ENCODE measurements around the gene KCNJ5.

The KCNJ5 gene

GRCh38 chr11:128881221-128881620, 9.9 kb upstream of the KCNJ5 start:
- Histone ChIP-seq H3K27me3 (replicated peaks; ENCODE audit: control insufficient read depth, insufficient read depth, low read length) (peaks cover 2% of the 10 kb centered on the region), H3K4me3 (replicated peaks; ENCODE audit: low read depth, low read length) (no peak overlapping the region), H3K36me3 (ENCODE audit: control insufficient read depth, insufficient read depth, low read length) (no peaks in the 10 kb centered on the region)
- DNase-seq (ENCODE audit: extremely low read depth, insufficient read length): no peak
- no peak for TF ChIP-seq CTCF (IDR thresholded peaks at IDR 0.05; ENCODE audit: insufficient read depth, low read length, poor library complexity, severe bottlenecking)

GRCh38 chr11:128882451-128882850, 8.7 kb upstream of the KCNJ5 start:
- no peak for DNase-seq (ENCODE audit: extremely low read depth, insufficient read length)
- H3K36me3 ChIP-seq (ENCODE audit: control insufficient read depth, insufficient read depth, low read length): no peaks in the 10 kb centered on the region
- no peak for TF ChIP-seq CTCF (IDR thresholded peaks at IDR 0.05; ENCODE audit: insufficient read depth, low read length, poor library complexity, severe bottlenecking)
- no peak overlapping the region for H3K4me3 ChIP-seq (replicated peaks; ENCODE audit: low read depth, low read length)
- H3K27me3 ChIP-seq (replicated peaks; ENCODE audit: control insufficient read depth, insufficient read depth, low read length): peaks cover 2% of the 10 kb centered on the region

GRCh38 chr11:128884054-128884453, 7.1 kb upstream of the KCNJ5 start:
- Histone ChIP-seq H3K4me3 (replicated peaks; ENCODE audit: low read depth, low read length) (no peak overlapping the region), H3K36me3 (ENCODE audit: control insufficient read depth, insufficient read depth, low read length) (no peaks in the 10 kb centered on the region), H3K27me3 (replicated peaks; ENCODE audit: control insufficient read depth, insufficient read depth, low read length) (peaks cover 2% of the 10 kb centered on the region)
- no peak for DNase-seq (ENCODE audit: extremely low read depth, insufficient read length)
- TF ChIP-seq CTCF (IDR thresholded peaks at IDR 0.05; ENCODE audit: insufficient read depth, low read length, poor library complexity, severe bottlenecking): no peak

GRCh38 chr11:128884703-128885338, 6.3 kb upstream of the KCNJ5 start:
- H3K27me3 ChIP-seq (replicated peaks; ENCODE audit: control insufficient read depth, insufficient read depth, low read length): peaks cover 2% of the 10 kb centered on the region
- peak; percentile 70 for TF ChIP-seq CTCF (IDR thresholded peaks at IDR 0.05; ENCODE audit: insufficient read depth, low read length, poor library complexity, severe bottlenecking)
- H3K36me3 ChIP-seq (ENCODE audit: control insufficient read depth, insufficient read depth, low read length): no peaks in the 10 kb centered on the region
- DNase-seq (ENCODE audit: extremely low read depth, insufficient read length): no peak
- H3K4me3 ChIP-seq (replicated peaks; ENCODE audit: low read depth, low read length): no peak overlapping the region

- Histone ChIP-seq H3K27me3 (replicated peaks; ENCODE audit: control insufficient read depth, insufficient read depth, low read length) (peaks cover 3% of the 10 kb centered on the region), H3K4me3 (replicated peaks; ENCODE audit: low read depth, low read length) (no peak overlapping the region), H3K36me3 (ENCODE audit: control insufficient read depth, insufficient read depth, low read length) (no peaks in the 10 kb centered on the region)
- TF ChIP-seq CTCF (IDR thresholded peaks at IDR 0.05; ENCODE audit: insufficient read depth, low read length, poor library complexity, severe bottlenecking): no peak
- DNase-seq (ENCODE audit: extremely low read depth, insufficient read length): no peak
Observed at GRCh38 chr11:128886406-128887124, 4.6 kb upstream of the KCNJ5 start.
